GM19455 (cell line): Measurements from ENCODE around the gene TK2.
"Not testable (repeated sequence)": the region's sequence is repeated elsewhere in the genome, so short reads cannot be mapped to it uniquely, and the experiment has no call there.

Source experiments
- ATAC-seq: cut with Tn5 transposase; IDR thresholded peaks from one replicate; pipeline ENCODE4 v1.9.1; 2021; ENCODE audit not compliant: unreplicated experiment

TK2 gene

GRCh38 chr16:66521252-66521713 lies 28.6 kb downstream of the TK2 start:
- no peak for ATAC-seq

DNA sequence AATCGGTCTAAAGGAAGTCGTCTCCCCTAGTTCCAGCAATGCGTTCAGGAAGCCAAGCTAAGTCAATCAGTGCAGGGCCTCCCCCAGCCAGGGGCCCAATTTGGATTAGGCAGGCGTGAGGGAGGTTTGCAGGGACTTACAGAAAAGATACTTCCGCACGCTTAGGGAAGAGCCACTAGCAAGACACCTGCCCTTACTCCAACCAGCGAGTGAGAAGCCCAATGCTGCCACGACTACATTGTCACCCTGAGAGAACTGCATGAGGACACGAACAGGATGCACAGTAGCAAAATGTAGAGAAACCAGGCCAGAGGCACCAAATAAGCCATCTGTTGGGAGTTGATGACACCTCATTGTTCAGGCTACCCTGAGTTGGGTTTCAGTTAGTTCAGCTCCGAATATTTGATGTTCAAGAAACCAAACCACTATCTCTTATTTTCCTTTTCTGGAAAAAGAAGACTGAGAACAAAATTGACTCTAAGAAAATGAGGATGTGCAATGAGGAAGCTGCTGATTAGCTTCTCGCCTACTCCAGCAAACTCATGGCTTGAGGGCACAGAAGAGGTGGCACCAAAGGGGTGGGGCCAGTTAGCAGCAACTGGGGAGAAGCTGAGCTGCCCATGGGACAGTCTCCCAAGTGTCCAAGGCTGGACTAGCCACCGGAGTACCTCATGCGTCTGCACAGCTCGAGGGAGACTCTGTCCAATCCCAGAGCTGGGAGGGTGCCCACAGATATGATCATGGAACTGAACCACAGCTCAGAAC lies 29.3 kb downstream of the TK2 start:
- no peak for ATAC-seq

DNA sequence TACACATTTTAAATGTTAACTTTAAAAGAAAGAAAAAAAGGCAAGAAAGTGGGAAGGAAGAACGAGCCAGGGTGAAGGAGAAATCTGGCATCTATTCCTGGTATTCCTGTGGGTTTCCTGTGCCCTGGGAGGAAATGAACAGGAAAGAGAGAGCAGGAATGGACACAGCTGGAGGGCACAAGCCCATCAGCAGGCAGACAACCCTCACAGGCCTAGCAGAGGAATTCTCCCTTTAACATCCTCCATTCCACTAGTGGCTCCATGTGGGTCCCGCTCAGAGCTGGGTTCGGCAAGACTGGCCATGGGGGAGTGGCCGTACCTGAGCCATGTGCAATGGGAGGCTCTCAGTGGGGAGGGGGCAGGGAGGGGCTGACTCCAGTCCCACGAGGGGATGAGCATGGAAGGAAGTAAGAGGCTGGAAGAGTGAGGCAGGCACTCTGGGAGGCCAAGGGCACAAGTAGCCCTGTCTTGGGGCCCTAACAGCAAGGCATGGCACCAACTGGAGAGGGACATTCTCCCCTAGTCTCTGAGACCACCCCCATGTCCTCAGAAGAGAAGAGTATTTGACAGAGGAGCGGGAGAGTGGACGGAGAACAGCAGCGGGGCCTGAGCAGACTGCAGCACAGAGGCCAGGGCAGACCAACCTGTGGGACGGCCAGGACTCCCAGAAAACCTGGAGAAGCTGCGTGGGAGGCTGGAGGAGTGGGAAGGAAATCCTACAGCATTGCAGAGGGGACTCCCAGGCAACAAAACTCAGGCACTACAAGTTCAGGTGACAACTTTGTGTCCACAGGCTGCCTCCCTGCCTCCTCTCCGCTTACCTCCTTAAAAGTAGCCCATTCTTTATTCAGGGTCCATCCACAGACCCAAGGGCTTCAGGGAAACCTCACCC lies 30.2 kb downstream of the TK2 start:
- no peak for ATAC-seq

- no peak for ATAC-seq
Observed at GRCh38 chr16:66517586-66518263, 32.2 kb downstream of the TK2 start.

GRCh38 chr16:66516808-66517585 lies 32.9 kb downstream of the TK2 start:
- peak; percentile 97 for ATAC-seq

DNA sequence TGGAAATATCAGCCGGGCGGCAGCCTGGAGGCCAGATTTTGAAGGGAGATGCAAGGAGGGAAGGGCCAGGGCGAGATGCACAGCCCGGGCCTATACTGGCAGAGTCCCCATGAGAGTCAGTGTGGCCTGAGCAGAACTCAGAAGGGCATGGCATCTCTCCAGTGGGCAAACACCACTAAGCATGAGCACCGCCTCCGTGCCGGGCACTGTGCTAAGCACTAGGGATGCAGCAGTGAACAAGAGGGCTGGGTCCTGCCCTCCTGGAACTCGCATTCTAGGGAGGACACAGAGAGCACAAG lies 33.5 kb downstream of the TK2 start:
- ATAC-seq, result peak; percentile 9

- ATAC-seq, result no peak
Observed at GRCh38 chr16:66515596-66516508, 34.1 kb downstream of the TK2 start.

DNA sequence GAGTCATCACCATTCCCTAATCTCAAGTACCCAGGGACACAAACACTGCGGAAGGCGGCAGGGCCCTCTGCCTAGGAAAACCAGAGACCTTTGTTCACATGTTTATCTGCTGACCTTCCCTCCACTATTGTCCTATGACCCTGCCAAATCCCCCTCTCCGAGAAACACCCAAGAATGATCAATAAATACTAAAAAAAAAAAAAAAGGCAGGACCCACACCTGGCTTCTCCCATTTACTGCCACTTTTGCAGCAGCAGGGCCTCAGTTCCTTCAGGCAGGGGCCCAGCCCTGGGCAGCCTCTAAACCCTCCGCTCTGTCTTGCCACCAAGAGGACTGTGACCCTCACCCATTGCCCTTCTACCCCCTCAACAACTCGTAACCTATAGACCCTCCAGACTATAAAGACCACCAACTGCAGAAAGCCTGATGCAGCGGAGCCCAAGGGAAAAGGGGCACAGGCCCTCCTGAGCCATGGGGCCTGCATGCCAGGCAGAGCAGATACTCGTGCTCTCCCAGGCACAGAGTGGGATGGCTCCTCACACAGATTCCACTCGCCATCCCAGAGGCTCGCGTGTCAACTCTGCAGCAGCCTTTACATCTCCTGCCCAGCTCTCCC lies 34.8 kb downstream of the TK2 start:
- ATAC-seq, result not testable (repeated sequence)

- not testable (repeated sequence) for ATAC-seq
Observed at GRCh38 chr16:66514391-66514790, 35.5 kb downstream of the TK2 start.

GRCh38 chr16:66513111-66513723 lies 36.7 kb downstream of the TK2 start:
- no peak for ATAC-seq

- ATAC-seq, result no peak
Observed at GRCh38 chr16:66512272-66513110, 37.4 kb downstream of the TK2 start.

GRCh38 chr16:66511602-66512271 lies 38.2 kb downstream of the TK2 start:
- no peak for ATAC-seq

- ATAC-seq, result no peak
Observed at GRCh38 chr16:66510711-66511601, 39.0 kb downstream of the TK2 start.

DNA sequence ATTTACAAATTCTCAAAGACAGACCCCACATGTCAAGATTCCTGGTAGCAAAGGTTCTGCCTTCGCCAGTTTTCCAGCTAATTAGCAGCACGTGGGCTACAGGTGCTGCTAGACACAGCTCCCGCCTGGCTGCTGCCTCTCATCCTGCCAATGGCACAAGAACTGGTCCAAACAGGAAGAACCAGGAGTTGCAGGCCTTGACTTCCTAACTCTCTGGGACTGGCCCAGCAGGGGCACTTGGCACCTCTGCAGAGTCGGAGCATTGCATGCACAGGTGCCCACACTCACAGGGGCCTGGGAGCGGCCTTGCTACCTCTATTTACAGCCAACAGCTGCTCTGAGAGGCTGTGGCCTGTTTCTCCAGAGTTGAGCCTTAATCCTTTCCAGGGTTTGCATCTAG lies 39.6 kb downstream of the TK2 start:
- no peak for ATAC-seq

DNA sequence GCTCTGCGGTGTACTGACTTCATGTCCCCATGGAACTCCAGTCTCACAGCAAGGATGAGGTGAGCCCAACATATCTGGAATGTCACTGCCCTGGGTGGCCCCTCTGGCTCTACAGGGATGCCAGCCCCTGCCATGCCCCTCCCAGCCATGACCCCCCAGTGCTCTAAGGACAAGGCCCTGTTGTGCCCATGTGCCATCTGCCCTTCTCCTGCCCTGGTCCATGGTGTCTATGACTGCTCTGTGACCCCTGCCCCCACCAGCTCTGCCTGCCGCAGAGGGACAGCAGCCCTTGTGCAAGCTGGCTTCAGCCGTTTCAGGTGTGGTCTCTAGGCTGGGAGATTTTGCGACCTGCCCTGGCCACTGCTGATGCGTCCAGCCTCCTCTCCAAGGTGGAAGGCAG lies 40.3 kb downstream of the TK2 start:
- ATAC-seq, result no peak

- no peak for ATAC-seq
Observed at GRCh38 chr16:66508914-66509496, 40.9 kb downstream of the TK2 start.
